ENCODE data around the gene HCRT.

DNA sequence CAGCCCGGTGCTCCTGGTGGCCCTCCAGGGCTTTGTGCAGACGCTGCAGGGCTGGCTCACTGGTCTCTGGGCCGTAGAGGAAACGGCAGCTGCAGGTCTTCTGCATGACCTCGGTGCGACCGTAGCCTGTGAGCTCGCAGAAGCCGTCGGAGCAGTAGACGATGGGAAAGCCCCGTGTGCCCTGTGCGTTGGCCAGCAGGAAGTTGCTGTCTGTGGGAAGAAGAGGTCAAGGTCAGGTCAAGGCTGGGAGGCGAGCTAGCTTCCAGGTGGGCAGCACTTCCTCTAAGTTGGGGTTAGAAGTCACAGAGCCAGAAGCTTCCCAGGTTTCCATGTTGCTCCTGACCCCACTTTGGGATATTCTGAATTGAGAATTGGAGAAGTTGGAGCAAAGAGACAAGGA is 6.4 kb downstream of the HCRT start:
- TF ChIP-seq, protein P1, sequence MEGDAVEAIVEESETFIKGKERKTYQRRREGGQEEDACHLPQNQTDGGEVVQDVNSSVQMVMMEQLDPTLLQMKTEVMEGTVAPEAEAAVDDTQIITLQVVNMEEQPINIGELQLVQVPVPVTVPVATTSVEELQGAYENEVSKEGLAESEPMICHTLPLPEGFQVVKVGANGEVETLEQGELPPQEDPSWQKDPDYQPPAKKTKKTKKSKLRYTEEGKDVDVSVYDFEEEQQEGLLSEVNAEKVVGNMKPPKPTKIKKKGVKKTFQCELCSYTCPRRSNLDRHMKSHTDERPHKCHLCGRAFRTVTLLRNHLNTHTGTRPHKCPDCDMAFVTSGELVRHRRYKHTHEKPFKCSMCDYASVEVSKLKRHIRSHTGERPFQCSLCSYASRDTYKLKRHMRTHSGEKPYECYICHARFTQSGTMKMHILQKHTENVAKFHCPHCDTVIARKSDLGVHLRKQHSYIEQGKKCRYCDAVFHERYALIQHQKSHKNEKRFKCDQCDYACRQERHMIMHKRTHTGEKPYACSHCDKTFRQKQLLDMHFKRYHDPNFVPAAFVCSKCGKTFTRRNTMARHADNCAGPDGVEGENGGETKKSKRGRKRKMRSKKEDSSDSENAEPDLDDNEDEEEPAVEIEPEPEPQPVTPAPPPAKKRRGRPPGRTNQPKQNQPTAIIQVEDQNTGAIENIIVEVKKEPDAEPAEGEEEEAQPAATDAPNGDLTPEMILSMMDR (IDR thresholded peaks at IDR 0.05; ENCODE audit: poor library complexity, severe bottlenecking): no peak
- no peak for TF ChIP-seq EZH2 (IDR thresholded peaks at IDR 0.05; ENCODE audit: borderline replicate concordance, insufficient read depth, low read length, poor library complexity, severe bottlenecking)
- TF ChIP-seq EP300 (conservative IDR thresholded peaks at IDR 0.05; ENCODE audit: poor library complexity, severe bottlenecking): no peak
- TF ChIP-seq TAF1 (IDR thresholded peaks at IDR 0.05; ENCODE audit: low read depth): no peak
- no peak for TF ChIP-seq RAD21 (conservative IDR thresholded peaks at IDR 0.05)

All from neural cell (in vitro differentiated cells).